Esophagus muscularis mucosa (tissue), 4 donors: Measurements from ENCODE around the gene OGFOD3.

Source experiments
- EP300 ChIP-seq: sonication (generic); formaldehyde crosslinking; IDR thresholded peaks from one replicate; pipeline ENCODE4 v1.6.1; 2017; ENCODE audit warnings: antibody characterized with exemption
- POLR2A ChIP-seq: fragments of 450-650 bp; IDR thresholded peaks from one replicate; pipeline ENCODE4 v1.6.1; 2017; ENCODE audit warnings: antibody characterized with exemption, moderate library complexity, mild to moderate bottlenecking, low read depth
- TF ChIP-seq, protein P1 (sequence below), 3 experiments: fragments of 200-600 bp in 2 of 3; fragments of 450-650 bp in 1 of 3; sonication (generic) in 2 of 3; IDR thresholded peaks; one replicate each; pipeline ENCODE4 v1.5.1; 2017 to 2019; ENCODE audit warnings: antibody characterized with exemption in 3 of 3, mild to moderate bottlenecking in 2 of 3, moderate library complexity in 1 of 3

- TF ChIP-seq, protein P1, sequence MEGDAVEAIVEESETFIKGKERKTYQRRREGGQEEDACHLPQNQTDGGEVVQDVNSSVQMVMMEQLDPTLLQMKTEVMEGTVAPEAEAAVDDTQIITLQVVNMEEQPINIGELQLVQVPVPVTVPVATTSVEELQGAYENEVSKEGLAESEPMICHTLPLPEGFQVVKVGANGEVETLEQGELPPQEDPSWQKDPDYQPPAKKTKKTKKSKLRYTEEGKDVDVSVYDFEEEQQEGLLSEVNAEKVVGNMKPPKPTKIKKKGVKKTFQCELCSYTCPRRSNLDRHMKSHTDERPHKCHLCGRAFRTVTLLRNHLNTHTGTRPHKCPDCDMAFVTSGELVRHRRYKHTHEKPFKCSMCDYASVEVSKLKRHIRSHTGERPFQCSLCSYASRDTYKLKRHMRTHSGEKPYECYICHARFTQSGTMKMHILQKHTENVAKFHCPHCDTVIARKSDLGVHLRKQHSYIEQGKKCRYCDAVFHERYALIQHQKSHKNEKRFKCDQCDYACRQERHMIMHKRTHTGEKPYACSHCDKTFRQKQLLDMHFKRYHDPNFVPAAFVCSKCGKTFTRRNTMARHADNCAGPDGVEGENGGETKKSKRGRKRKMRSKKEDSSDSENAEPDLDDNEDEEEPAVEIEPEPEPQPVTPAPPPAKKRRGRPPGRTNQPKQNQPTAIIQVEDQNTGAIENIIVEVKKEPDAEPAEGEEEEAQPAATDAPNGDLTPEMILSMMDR (IDR thresholded peaks at IDR 0.05): no peak
- no peak for TF ChIP-seq EP300
- no peak for TF ChIP-seq POLR2A
Measured at GRCh38 chr17:82375359-82376041, 42.9 kb downstream of the OGFOD3 start.
